Testis (tissue), 3 donors: Measurements from ENCODE around the gene CHMP1A. TPM values are rescaled to one million over a fixed set of nuclear protein-coding genes. Genes with fewer than 3 reads are reported as not detected.
A peak's percentile ranks its signal among the peaks of the same experiment; 100 is the strongest.

ENCODE experiments used
- DNase-seq: peaks from one replicate; pipeline ENCODE4 v3.0.0-alpha.2; 2019
- H3K27ac ChIP-seq, 2 donors: fragments of 200-600 bp; sonication (generic); one replicate each; pipeline ENCODE4 v1.5.1; 2019
- H3K27me3 ChIP-seq: fragments of 200-600 bp; sonication (generic); one replicate; pipeline ENCODE4 v1.5.1; 2019
- H3K36me3 ChIP-seq: fragments of 200-600 bp; sonication (generic); one replicate; pipeline ENCODE4 v1.5.1; 2017; ENCODE audit warnings: low read depth; ENCODE audit errors: missing control alignments
- H3K4me1 ChIP-seq: fragments of 200-600 bp; sonication (generic); one replicate; pipeline ENCODE4 v1.5.1; 2019
- H3K4me3 ChIP-seq, 2 donors: fragments of 200-600 bp; sonication (generic); one replicate each; pipeline ENCODE4 v1.5.1; 2017 to 2019
- H3K9me3 ChIP-seq: fragments of 200-600 bp; sonication (generic); one replicate; pipeline ENCODE4 v1.5.1; 2017
- CTCF ChIP-seq, 3 experiments: fragments of 450-650 bp in 2 of 3; fragments of 200-600 bp in 1 of 3; sonication (generic) in 1 of 3; IDR thresholded peaks; one replicate each; pipeline ENCODE4 v1.5.1; 2016 to 2019; ENCODE audit warnings: antibody characterized with exemption in 3 of 3, mild to moderate bottlenecking in 2 of 3, moderate library complexity in 1 of 3
- POLR2A ChIP-seq: fragments of 450-650 bp; IDR thresholded peaks from one replicate; pipeline ENCODE4 v1.6.1; 2017; ENCODE audit warnings: antibody characterized with exemption, mild to moderate bottlenecking, moderate library complexity
- WGBS, 2 donors: methylation state at CpG; one replicate each; pipeline ENCODE4 v1.1.5; 2018; 5-methylcytosine and 5-hydroxymethylcytosine counted together
- intact Hi-C: fragments of 100-400 bp; cut with DNase I; formaldehyde crosslinking; loops from one replicate; pipeline ENCODE4 v1.15.1; 2023; ENCODE audit warnings: low total_unique reads
- polyA plus RNA-seq: library from polyadenylated mRNA; stranded (reverse); fragments of 350-450 nt; fragmentation: Illumina TruSeq; extraction: RNeasy Lipid Tissue Mini Kit (QIAGEN cat#74804); gene quantifications from one replicate; pipeline ENCODE4 v1.2.3, GENCODE V29; 2014; ENCODE audit warnings: low read depth, low replicate concordance; ENCODE audit not compliant: insufficient read depth
- total RNA-seq, 2 donors: library from RNA; depleted of rRNA; stranded (reverse); fragments of >200 nt; gene quantifications; one replicate each; pipeline ENCODE4 v1.2.3, GENCODE V29; 2016

Gene CHMP1A
- total and polyA plus RNA-seq, 3 donors from 2014 or later = 90.0 to 123 (median 106) TPM

- intact Hi-C loops = no loop called here
- Histone ChIP-seq H3K27me3 (no peaks in the 10 kb centered on the region), H3K27ac (peak overlapping the region; percentile 65 to 79), H3K4me1 (peaks cover 14% of the 10 kb centered on the region), H3K4me3 (peak overlapping the region; percentile 43 to 56), H3K36me3 (no peaks in the 10 kb centered on the region), H3K9me3 (no peaks in the 10 kb centered on the region)
- TF ChIP-seq CTCF (IDR thresholded peaks at IDR 0.05) = no peak
- no peak for TF ChIP-seq POLR2A
- 66 to 76% methylated on average over 21 to 32 of the region's 32 CpGs for WGBS, 2 donors
- DNase-seq = no peak
Observed at GRCh38 chr16:89621698-89622409, 35.7 kb downstream of the CHMP1A start.

GRCh38 chr16:89621136-89621697 lies 36.3 kb downstream of the CHMP1A start:
- TF ChIP-seq POLR2A = no peak
- TF ChIP-seq CTCF (IDR thresholded peaks at IDR 0.05) = no peak
- Histone ChIP-seq H3K4me1 (peaks cover 14% of the 10 kb centered on the region), H3K4me3 (peak overlapping the region; percentile 43 to 56), H3K27me3 (no peaks in the 10 kb centered on the region), H3K9me3 (no peaks in the 10 kb centered on the region), H3K36me3 (no peaks in the 10 kb centered on the region), H3K27ac (peak overlapping the region; percentile 65 to 79)
- WGBS, 2 donors = 67 to 74% methylated on average over 14 to 18 of the region's 18 CpGs
- intact Hi-C loops = no loop called here
- DNase-seq = no peak

GRCh38 chr16:89620406-89620841 lies 37.1 kb downstream of the CHMP1A start:
- TF ChIP-seq POLR2A (no peak), CTCF (IDR thresholded peaks at IDR 0.05) (no peak)
- peak; percentile 66 for DNase-seq
- H3K9me3 ChIP-seq = no peaks in the 10 kb centered on the region
- no peaks in the 10 kb centered on the region for H3K36me3 ChIP-seq
- WGBS, 2 donors = 58 to 76% methylated on average over 8 to 16 of the region's 16 CpGs
- intact Hi-C loops = no loop called here
- peak overlapping the region; percentile 43 to 56 for H3K4me3 ChIP-seq
- peaks cover 14% of the 10 kb centered on the region for H3K4me1 ChIP-seq
- H3K27me3 ChIP-seq = no peaks in the 10 kb centered on the region
- H3K27ac ChIP-seq = peak overlapping the region; percentile 65 to 79

- no peak for TF ChIP-seq CTCF (IDR thresholded peaks at IDR 0.05)
- TF ChIP-seq POLR2A = no peak
- Histone ChIP-seq H3K4me1 (peaks cover 13% of the 10 kb centered on the region), H3K27me3 (no peaks in the 10 kb centered on the region), H3K36me3 (no peaks in the 10 kb centered on the region), H3K4me3 (no peak overlapping the region), H3K27ac (peak overlapping the region; percentile 65 to 79), H3K9me3 (no peaks in the 10 kb centered on the region)
- peak; percentile 75 for DNase-seq
- 38 to 57% methylated on average over 9 to 12 of the region's 12 CpGs for WGBS, 2 donors
- intact Hi-C loops = no loop called here
Observed at GRCh38 chr16:89619840-89620239, 37.7 kb downstream of the CHMP1A start.
